Measurements from ENCODE around the gene SLC39A2.

The SLC39A2 gene

GRCh38 chr14:20996521-20996920 lies 2.6 kb upstream of the SLC39A2 start:
- H3K79me1 ChIP-seq (ENCODE audit: low read depth, low read length) = no peaks in the 10 kb centered on the region
- H2AFZ ChIP-seq (ENCODE audit: low read length) = no peak overlapping the region
- no peak overlapping the region for H2BK15ac ChIP-seq (ENCODE audit: low read length)
- peaks cover 34 to 63% of the 10 kb centered on the region in 2 donors for H3K36me3 ChIP-seq (replicated peaks in 1 of 2; ENCODE audit: control insufficient read depth in 2 of 2, insufficient read depth in 2 of 2, low read length in 2 of 2)
- H3K4me2 ChIP-seq (ENCODE audit: insufficient read depth, low read length, poor library complexity, severe bottlenecking) = no peak overlapping the region
- no peaks in the 10 kb centered on the region for H3K4me1 ChIP-seq (ENCODE audit: control insufficient read depth in 2 of 2, insufficient read depth in 1 of 2, low read depth in 1 of 2, low read length in 2 of 2)
- H2BK120ac ChIP-seq (ENCODE audit: low read depth, low read length) = no peak overlapping the region
- no peaks in the 10 kb centered on the region for H3K9me3 ChIP-seq (replicated peaks in 1 of 2; ENCODE audit: control insufficient read depth in 2 of 2, insufficient read depth in 1 of 2, low read depth in 1 of 2, low read length in 2 of 2)
- H4K91ac ChIP-seq (ENCODE audit: low read depth, low read length, poor library complexity) = no peak overlapping the region
- H3K4ac ChIP-seq (ENCODE audit: low read length) = no peak overlapping the region
- no peak overlapping the region for H2BK5ac ChIP-seq (ENCODE audit: low read length)
- no peak for DNase-seq (ENCODE audit: low spot score)
- no peak overlapping the region for H2AK5ac ChIP-seq (ENCODE audit: low read depth, low read length)
- WGBS, 2 donors (ENCODE audit: extremely low coverage in 2 of 2, insufficient read length in 2 of 2, insufficient replicate concordance in 1 of 2) = no CpG with 5 or more reads among the region's 14 CpGs
- no peak overlapping the region for H3K14ac ChIP-seq (ENCODE audit: low read length)
- H3K27ac ChIP-seq (replicated peaks; ENCODE audit: low read length) = no peak overlapping the region
- no peak overlapping the region for H3K4me3 ChIP-seq (ENCODE audit: low read length in 2 of 2)
- no peak overlapping the region for H2BK12ac ChIP-seq (ENCODE audit: low read length)
- no peaks in the 10 kb centered on the region for H3K27me3 ChIP-seq (ENCODE audit: control insufficient read depth in 3 of 3, insufficient read depth in 3 of 3, low read depth in 1 of 3, low read length in 3 of 3)
- no peak overlapping the region for H3K18ac ChIP-seq (ENCODE audit: low read length)
- H3K23ac ChIP-seq (ENCODE audit: low read depth, low read length, poor library complexity) = no peak overlapping the region
- H3K9ac ChIP-seq (ENCODE audit: low read depth, low read length, poor library complexity) = no peak overlapping the region
- H4K8ac ChIP-seq (ENCODE audit: low read depth, low read length) = no peak overlapping the region

DNA sequence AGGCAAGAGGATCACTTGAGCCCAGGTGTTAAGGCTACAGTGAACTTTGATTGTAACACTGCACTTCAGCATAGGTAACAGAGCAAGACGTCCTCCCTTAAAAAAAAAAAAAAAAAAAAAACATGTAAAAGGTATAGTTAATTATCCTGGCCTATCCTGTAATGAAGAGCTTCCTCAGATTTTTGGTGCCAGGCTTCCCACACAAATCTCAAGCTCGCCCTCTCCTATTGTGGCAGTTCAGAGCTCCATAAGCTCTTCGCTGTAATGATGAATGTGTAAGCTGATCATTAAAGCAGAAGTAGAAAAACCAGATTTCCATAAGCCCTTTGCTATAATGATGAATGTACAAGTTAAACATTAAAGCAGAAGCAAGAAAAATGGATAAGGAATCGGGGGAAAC lies 2.0 kb upstream of the SLC39A2 start:
- no CpG with 5 or more reads among the region's 4 CpGs for WGBS, 2 donors (ENCODE audit: extremely low coverage in 2 of 2, insufficient read length in 2 of 2, insufficient replicate concordance in 1 of 2)
- peaks cover 31 to 57% of the 10 kb centered on the region in 2 donors for H3K36me3 ChIP-seq (replicated peaks in 1 of 2; ENCODE audit: control insufficient read depth in 2 of 2, insufficient read depth in 2 of 2, low read length in 2 of 2)
- DNase-seq (ENCODE audit: low spot score) = no peak
- H3K79me1 ChIP-seq (ENCODE audit: low read depth, low read length) = no peaks in the 10 kb centered on the region
- no peaks in the 10 kb centered on the region for H3K4me1 ChIP-seq (ENCODE audit: control insufficient read depth in 2 of 2, insufficient read depth in 1 of 2, low read depth in 1 of 2, low read length in 2 of 2)
- H3K18ac ChIP-seq (ENCODE audit: low read length) = no peak overlapping the region
- H3K4ac ChIP-seq (ENCODE audit: low read length) = no peak overlapping the region
- H3K4me3 ChIP-seq (ENCODE audit: low read length in 2 of 2) = no peak overlapping the region
- no peak overlapping the region for H2BK12ac ChIP-seq (ENCODE audit: low read length)
- no peaks in the 10 kb centered on the region for H3K9me3 ChIP-seq (replicated peaks in 1 of 2; ENCODE audit: control insufficient read depth in 2 of 2, insufficient read depth in 1 of 2, low read depth in 1 of 2, low read length in 2 of 2)
- H3K14ac ChIP-seq (ENCODE audit: low read length) = no peak overlapping the region
- H3K4me2 ChIP-seq (ENCODE audit: insufficient read depth, low read length, poor library complexity, severe bottlenecking) = no peak overlapping the region
- no peak overlapping the region for H2AFZ ChIP-seq (ENCODE audit: low read length)
- no peak overlapping the region for H3K23ac ChIP-seq (ENCODE audit: low read depth, low read length, poor library complexity)
- H2BK120ac ChIP-seq (ENCODE audit: low read depth, low read length) = no peak overlapping the region
- H2BK5ac ChIP-seq (ENCODE audit: low read length) = no peak overlapping the region
- H4K8ac ChIP-seq (ENCODE audit: low read depth, low read length) = no peak overlapping the region
- no peak overlapping the region for H3K9ac ChIP-seq (ENCODE audit: low read depth, low read length, poor library complexity)
- H4K91ac ChIP-seq (ENCODE audit: low read depth, low read length, poor library complexity) = no peak overlapping the region
- no peak overlapping the region for H3K27ac ChIP-seq (replicated peaks; ENCODE audit: low read length)
- no peak overlapping the region for H2AK5ac ChIP-seq (ENCODE audit: low read depth, low read length)
- H3K27me3 ChIP-seq (ENCODE audit: control insufficient read depth in 3 of 3, insufficient read depth in 3 of 3, low read depth in 1 of 3, low read length in 3 of 3) = no peaks in the 10 kb centered on the region
- no peak overlapping the region for H2BK15ac ChIP-seq (ENCODE audit: low read length)

DNA sequence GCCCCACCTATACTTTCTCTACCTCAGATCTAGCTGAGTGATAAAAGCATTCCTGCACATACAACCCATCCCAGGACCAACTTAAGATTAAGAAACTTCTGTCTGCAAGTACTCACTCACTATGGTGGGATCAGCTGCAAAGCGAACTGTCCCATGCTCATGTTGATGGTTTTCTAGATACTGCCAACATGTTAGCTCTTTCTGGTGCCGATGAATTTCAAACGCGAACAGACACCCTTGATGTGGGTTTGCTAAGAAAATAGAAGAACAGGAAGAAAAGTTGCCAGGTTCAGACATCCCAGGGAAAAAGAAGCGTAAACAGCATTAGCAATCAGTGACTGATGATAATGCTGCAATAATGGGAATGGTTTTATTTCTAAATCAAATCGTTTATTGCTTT lies 1.5 kb upstream of the SLC39A2 start:
- Histone ChIP-seq H2BK15ac (ENCODE audit: low read length) (no peak overlapping the region), H3K9me3 (replicated peaks in 1 of 2; ENCODE audit: control insufficient read depth in 2 of 2, insufficient read depth in 1 of 2, low read depth in 1 of 2, low read length in 2 of 2) (no peaks in the 10 kb centered on the region), H4K8ac (ENCODE audit: low read depth, low read length) (no peak overlapping the region), H3K36me3 (replicated peaks in 1 of 2; ENCODE audit: control insufficient read depth in 2 of 2, insufficient read depth in 2 of 2, low read length in 2 of 2) (peaks cover 27 to 53% of the 10 kb centered on the region in 2 donors), H2BK5ac (ENCODE audit: low read length) (no peak overlapping the region), H2BK12ac (ENCODE audit: low read length) (no peak overlapping the region), H3K18ac (ENCODE audit: low read length) (no peak overlapping the region), H3K9ac (ENCODE audit: low read depth, low read length, poor library complexity) (no peak overlapping the region), H3K4me1 (ENCODE audit: control insufficient read depth in 2 of 2, insufficient read depth in 1 of 2, low read depth in 1 of 2, low read length in 2 of 2) (no peaks in the 10 kb centered on the region), H3K4ac (ENCODE audit: low read length) (no peak overlapping the region), H3K27ac (replicated peaks; ENCODE audit: low read length) (no peak overlapping the region), H2AK5ac (ENCODE audit: low read depth, low read length) (no peak overlapping the region), H3K14ac (ENCODE audit: low read length) (no peak overlapping the region), H3K4me2 (ENCODE audit: insufficient read depth, low read length, poor library complexity, severe bottlenecking) (no peak overlapping the region), H3K27me3 (ENCODE audit: control insufficient read depth in 3 of 3, insufficient read depth in 3 of 3, low read depth in 1 of 3, low read length in 3 of 3) (no peaks in the 10 kb centered on the region), H2AFZ (ENCODE audit: low read length) (no peak overlapping the region), H3K4me3 (ENCODE audit: low read length in 2 of 2) (no peak overlapping the region), H2BK120ac (ENCODE audit: low read depth, low read length) (no peak overlapping the region), H3K23ac (ENCODE audit: low read depth, low read length, poor library complexity) (no peak overlapping the region), H4K91ac (ENCODE audit: low read depth, low read length, poor library complexity) (no peak overlapping the region), H3K79me1 (ENCODE audit: low read depth, low read length) (no peaks in the 10 kb centered on the region)
- DNase-seq (ENCODE audit: low spot score) = no peak
- WGBS, 2 donors (ENCODE audit: extremely low coverage in 2 of 2, insufficient read length in 2 of 2, insufficient replicate concordance in 1 of 2) = no CpG with 5 or more reads among the region's 6 CpGs

- Histone ChIP-seq H2BK12ac (ENCODE audit: low read length) (no peak overlapping the region), H3K9me3 (replicated peaks in 1 of 2; ENCODE audit: control insufficient read depth in 2 of 2, insufficient read depth in 1 of 2, low read depth in 1 of 2, low read length in 2 of 2) (no peaks in the 10 kb centered on the region), H3K36me3 (replicated peaks in 1 of 2; ENCODE audit: control insufficient read depth in 2 of 2, insufficient read depth in 2 of 2, low read length in 2 of 2) (peaks cover 23 to 47% of the 10 kb centered on the region in 2 donors), H3K27ac (replicated peaks; ENCODE audit: low read length) (no peak overlapping the region), H3K27me3 (ENCODE audit: control insufficient read depth in 3 of 3, insufficient read depth in 3 of 3, low read depth in 1 of 3, low read length in 3 of 3) (no peaks in the 10 kb centered on the region), H2AK5ac (ENCODE audit: low read depth, low read length) (no peak overlapping the region), H3K4me1 (ENCODE audit: control insufficient read depth in 2 of 2, insufficient read depth in 1 of 2, low read depth in 1 of 2, low read length in 2 of 2) (no peaks in the 10 kb centered on the region), H2BK15ac (ENCODE audit: low read length) (no peak overlapping the region), H3K18ac (ENCODE audit: low read length) (no peak overlapping the region), H2BK120ac (ENCODE audit: low read depth, low read length) (no peak overlapping the region), H3K79me1 (ENCODE audit: low read depth, low read length) (no peaks in the 10 kb centered on the region), H3K4me3 (ENCODE audit: low read length in 2 of 2) (no peak overlapping the region), H2AFZ (ENCODE audit: low read length) (no peak overlapping the region), H3K14ac (ENCODE audit: low read length) (no peak overlapping the region), H4K91ac (ENCODE audit: low read depth, low read length, poor library complexity) (no peak overlapping the region), H3K23ac (ENCODE audit: low read depth, low read length, poor library complexity) (no peak overlapping the region), H4K8ac (ENCODE audit: low read depth, low read length) (no peak overlapping the region), H3K4ac (ENCODE audit: low read length) (no peak overlapping the region), H3K4me2 (ENCODE audit: insufficient read depth, low read length, poor library complexity, severe bottlenecking) (no peak overlapping the region), H2BK5ac (ENCODE audit: low read length) (no peak overlapping the region), H3K9ac (ENCODE audit: low read depth, low read length, poor library complexity) (no peak overlapping the region)
- DNase-seq (ENCODE audit: low spot score) = no peak
- no CpG with 5 or more reads among the region's 3 CpGs for WGBS, 2 donors (ENCODE audit: extremely low coverage in 2 of 2, insufficient read length in 2 of 2, insufficient replicate concordance in 1 of 2)
These were observed 954 bp upstream of the SLC39A2 start for GRCh38 chr14:20998139-20998538.

Measured in neuronal stem cell (in vitro differentiated cells).